ENCODE measurements around the gene DAZL.

DAZL gene

DNA sequence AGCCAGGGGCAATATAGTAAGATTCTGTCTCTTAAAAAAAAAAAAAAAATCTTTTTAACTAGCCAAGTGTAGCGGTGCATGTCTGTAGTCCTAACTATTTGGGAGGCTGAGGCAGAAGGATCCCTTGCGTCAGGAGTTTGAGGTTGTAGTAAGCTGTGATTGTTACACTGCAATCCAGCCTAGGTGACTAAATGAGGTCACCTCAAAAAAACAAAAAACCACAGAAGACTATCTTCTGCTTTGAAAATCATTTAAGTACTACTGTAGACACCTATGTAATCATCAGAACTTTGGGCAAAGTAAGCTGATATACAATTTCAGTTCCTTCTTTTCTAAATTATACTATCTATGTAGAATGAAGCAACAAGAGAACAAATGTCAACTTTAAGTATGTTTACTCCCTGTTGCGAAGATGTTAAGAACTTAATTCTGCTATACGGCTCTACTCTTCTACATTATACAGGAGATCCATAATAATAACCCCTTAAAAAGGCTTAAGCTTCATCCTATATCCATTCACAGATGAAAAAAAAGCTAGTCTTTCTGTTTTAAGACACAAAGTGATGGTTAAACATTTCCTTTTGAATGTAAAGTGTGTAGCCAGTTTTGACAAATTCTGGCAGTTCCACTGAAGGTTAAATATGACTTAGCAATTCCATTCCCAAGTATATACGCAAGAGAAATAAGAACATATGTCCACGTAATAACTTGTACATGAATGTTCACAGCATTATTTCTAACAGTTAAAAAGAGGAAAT, 15.2 kb downstream of the DAZL start:
- no peak for DNase-seq

DNA sequence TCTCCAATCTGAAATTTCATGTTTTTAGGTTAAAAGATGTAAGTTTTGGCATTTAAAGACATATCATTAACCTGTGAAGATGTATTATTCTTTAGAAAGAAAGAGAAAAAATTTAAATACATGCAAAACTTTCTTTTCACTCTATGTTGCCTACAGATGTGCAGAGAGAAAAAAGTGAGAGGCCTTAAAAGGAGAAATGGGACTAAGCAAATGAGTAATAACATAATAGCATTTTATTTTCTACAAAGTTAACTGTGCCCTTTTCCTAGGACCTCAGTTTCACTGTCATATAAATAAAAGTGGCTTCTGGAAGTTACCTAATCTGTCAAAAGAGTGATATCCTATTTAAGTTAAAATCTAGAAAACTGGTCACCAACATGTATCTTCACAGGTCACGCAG, 16.1 kb downstream of the DAZL start:
- no peak for DNase-seq

DNA sequence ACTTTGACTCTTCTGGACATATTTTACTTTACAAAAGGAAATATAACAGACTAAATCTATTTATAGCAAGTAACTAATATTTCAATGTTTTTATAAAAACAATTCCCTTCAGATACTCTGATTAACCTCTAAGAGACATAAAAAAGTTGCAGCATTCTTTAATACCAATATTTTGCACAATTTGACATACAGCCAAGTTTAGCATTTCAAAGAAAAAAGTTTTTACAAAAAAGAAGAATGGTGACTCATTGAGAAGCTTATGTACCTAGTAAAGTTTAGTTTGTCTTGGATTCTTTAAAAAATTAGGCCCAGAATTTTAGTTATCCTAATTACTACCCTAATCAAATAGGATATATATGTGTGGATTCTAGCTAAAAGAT, 17.6 kb downstream of the DAZL start:
- DNase-seq = no peak

DNA sequence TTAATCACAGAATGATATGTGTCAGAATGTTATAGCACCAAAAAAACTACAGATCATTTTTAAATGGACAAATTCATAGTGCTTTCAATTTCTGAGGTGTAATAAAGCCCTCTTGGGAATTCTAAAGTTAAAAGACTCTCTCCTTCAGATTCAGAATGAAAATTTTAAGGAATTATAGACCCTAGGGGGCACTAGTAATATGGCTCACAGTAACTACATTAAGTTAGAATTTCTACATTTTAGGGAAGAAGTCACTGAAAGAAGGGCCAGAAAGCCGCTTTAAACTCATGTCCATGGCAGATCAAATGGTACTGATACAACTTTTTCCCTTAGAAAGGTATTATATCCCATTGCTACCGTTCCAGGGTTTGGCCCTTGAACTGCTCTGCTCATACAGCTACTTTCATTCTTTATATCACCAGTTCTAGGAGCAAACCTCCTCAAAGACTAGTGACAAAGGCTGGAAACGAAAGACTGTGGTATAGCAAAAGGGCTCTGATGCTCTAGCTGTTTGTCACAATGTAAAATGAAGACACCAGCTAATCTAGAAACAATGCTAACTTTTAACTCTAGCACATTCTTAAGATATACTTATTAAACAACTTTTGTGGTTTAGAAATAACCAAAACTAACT, 18.1 kb downstream of the DAZL start:
- no peak for DNase-seq

DNA sequence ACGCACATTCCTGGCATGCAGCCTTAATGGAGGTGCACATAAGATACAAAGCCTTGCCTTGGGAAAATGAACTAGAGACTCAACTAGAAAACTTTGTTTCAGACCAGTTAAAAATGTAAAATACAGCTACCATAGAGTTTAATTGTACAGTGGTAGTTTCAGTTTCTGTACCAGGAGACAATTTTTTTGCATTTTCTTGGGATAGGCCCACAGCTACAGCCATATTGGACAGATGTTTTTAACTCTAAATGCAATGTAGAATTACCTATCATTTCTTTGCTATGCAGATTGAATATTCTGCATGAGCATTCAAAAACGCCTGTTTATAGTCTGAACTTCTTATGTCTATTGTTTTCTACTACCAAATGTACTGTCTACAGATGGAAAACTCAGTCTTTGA, 20.3 kb downstream of the DAZL start:
- DNase-seq = no peak

DNA sequence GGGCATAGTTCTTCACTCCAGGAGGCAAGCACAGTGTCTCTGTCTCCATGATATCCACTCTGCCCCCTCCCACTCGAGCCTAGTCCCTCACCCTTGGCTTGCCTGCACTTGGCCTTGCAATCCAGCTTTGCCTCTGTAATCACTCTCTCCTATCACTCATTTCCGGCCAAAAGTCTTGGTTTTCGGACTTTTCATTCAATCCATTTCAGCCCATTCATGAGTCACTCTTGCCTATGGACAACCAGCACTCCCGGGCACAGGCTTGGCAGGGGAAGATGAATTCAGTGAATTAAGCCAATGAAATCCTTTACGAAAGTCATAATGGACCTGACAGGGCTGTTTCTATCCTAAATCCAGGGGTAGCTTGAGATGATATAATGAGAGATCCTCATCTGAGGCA, 21.7 kb downstream of the DAZL start:
- no peak for DNase-seq

DNA sequence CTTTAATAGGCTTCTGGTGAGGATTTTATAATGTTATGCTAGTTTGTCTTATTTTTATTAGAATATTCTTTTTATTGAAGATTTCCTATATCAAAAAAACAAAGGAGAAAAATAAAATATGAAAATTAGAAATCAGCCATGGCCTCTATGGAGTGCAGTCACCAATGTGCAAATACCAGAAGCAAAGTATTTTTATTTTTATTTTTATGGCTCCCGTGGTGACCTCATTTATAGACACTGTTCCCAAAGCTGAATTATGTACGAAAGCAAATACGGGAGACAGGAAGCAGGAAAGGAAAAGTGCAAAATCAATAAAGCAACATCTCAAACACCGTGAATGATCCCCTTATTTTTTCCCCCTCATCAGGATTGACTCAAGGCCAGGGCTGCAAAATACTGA, 35.1 kb downstream of the DAZL start:
- DNase-seq = no peak

DNA sequence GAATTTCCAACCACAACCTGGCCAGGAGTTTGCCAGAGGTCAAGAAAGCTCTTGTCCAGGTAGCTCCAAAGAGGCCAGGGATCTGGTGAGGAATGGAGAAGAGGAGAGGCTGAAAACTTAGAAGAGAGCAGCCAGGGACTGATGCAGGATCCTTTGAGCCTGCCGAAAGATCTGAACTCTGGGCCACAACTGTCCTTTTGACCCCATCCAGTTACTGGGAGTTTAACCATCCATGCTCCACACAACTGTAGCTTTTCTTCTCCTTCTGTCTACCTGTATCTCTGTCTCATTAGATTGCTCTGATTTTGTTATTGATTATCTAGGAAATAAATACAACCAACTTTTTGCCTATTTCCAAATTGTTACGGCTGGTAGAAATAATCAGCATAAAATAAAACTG, 36.7 kb downstream of the DAZL start:
- DNase-seq = no peak

DNA sequence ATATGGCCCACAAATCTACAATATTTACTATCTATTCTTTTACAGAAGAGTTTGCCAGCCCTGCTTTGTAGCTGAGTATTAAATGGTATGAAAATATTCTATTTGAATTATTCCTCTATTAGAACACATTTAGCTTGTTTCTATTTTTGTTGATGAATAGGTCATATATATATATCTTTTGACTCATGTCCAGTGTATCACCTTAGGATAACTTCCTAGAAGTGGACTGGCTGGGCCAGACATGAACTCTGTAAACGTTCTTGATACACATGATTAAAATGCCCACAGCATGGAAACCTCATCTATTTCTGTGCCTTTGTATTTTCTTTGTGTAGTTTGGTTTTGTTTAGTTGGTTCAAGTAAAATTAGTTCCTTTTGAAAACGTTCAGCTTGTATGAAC, 37.1 kb downstream of the DAZL start:
- no peak for DNase-seq

DNA sequence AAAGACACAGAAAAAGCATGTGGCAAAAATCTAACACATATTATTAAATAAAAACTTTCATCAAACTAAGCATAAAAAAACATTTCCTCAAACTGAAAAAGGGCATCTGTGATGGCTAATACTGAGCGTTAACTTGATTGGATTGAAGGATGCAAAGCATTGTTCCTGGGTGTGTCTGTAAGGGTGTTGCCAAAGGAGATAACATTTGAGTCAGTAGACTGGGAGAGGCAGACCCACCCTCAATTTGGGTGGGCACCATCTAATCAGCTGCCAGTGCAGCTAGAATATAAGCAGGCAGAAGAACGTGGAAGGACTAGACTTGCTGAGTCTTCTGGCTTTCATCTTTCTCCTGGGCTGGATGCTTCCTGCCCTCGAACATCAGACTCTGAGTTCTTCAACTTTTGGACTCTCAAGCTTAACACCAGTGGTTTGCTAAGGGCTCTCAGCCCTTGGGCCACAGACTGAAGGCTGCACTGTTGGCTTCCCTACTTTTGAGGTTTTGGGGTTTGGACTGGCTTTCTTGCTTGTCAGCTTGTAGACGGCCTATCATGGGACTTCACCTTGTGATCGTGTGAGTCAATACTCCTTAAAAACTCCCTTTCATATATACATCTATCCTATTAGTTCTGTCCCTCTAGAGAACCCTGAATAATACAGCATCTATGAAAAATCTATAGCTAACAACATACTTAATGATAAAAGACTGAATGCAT, 45.4 kb downstream of the DAZL start:
- DNase-seq = no peak

DNA sequence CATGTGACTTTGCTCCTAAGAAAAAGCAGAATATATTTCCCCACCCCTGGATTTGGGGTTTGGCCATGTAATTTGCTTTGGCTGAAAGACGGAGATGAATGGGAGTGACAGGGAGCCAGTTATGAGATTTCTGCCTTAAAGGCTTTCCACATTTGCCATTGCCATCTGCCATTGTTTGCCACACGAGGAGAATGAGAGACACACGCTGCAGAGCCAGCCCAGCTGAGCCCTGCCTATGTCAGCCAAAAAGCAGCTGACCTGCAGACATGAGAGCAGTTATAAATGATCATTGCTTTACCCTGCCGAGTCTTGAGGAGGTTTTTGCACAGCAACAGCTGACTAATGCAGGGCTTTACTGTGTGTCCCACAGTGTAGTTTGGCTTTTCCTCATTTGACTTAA, 51.1 kb downstream of the DAZL start:
- no peak for DNase-seq

DNA sequence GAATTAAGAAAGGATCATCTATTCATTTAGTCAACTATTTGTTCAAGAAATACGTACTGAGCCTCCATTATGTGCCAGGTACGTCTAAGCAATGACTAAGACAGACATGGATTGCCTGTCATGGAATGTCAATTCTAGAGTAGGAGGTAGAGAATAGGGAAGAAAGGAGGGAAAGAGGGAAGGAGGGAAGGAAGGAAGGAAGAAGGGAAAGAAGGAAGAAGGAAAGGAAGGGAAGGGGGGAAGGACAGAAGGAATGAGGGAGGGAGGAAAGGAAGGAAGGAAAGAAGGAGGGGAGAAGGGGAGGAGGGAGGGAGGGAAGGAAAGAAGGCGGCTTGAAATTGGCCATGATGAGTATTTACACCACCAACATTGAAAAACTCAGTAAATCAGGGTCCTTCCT, 52.5 kb downstream of the DAZL start:
- no peak for DNase-seq

DNA sequence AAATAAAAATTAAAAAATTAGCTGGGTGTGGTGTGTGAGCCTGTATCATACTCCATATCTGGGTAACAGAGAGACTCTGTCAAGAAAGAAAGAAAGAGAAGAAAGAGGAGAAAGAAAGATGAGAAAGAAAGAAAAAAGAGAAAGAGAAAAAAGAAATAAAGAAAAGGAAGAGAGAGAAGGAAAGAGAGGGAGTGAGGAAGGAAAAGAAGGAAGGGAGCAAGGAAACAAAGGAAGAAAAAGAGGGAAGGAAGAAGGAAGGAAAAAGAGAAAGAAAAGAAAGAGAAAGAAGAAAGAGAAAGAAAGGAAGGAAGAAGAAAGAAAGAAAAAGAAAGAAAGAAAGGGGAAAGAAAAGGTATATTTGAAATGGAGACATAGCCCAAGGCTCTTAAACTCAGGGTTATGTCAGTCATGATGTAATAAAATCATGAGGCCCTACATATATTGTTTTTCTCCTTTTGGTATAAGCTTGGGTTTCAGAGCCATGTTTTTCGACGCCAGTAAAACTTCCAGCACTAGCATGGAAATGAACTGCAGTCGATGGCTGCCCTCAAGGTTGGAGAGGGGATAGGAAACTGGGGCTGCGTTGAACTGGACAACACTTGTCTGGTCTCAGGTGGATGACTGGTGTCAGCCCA, 53.8 kb downstream of the DAZL start:
- no peak for DNase-seq

DNA sequence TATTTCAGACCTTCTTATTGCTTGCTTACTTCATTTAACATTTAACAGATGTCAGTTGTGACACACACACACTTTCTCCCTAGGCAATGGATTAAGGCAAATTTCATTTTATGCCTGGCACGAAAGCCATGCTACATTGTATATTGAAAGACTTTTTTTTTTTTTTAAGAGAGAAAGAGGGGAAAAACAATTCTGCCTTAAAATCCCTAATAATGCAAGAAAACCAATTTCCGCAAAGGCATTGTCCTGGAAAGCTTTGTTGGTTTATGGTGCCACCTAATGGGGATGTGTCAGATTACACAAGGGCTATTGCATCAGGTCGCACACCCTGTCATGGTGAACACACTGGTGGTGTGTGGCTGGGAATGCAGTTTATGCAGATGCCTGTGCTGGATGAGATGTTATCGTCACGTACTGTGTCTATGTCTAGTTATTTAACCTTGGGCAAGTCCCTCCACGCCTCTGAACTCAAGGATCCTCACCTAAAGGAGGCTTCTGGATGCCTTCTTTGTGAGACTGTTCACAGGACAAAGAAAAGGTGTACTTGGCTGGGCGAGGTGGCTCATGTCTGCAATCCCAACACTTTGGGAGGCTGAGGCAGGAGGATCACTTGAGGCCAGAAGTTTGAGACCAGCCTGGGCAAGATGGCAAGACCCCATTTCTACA, 54.4 kb downstream of the DAZL start:
- peak; percentile 45 to 82 (median 63) for DNase-seq

DNA sequence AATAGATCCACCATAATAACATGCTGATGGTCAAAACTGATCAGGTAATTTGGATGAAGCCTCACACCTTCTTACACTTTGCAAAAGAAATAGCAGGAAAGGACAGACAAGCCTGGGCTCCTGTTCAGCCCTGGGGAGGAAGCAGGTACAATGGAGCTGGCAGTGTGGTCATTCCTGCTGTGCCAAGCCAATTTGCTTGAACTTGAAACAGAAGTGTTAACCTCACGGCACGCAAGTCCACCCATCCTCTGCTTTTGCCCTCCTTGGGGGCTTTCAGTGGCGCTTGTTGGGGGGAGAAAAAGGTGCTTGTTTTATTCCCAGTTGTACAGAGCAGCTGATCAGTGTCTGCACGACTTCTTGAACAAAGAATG, 54.9 kb downstream of the DAZL start:
- no peak for DNase-seq

DNA sequence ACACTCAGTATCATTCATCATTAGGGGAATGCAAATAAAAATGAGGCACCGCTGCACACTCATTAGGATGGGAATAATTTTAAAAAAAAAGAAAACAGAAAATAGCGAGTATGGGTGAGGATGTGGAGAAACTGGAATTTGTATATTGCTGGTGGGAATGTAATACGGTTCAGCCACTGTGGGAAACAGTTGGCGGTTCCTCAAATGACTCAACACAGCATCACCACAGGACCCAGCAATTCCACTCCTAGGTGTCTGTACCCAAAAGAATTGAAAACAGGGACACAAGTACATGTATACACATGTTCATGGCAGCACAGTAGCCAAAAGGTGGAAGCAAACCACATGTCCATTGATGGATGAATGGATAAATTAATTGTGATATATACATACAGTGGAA, 56.5 kb downstream of the DAZL start:
- DNase-seq = no peak

DNA sequence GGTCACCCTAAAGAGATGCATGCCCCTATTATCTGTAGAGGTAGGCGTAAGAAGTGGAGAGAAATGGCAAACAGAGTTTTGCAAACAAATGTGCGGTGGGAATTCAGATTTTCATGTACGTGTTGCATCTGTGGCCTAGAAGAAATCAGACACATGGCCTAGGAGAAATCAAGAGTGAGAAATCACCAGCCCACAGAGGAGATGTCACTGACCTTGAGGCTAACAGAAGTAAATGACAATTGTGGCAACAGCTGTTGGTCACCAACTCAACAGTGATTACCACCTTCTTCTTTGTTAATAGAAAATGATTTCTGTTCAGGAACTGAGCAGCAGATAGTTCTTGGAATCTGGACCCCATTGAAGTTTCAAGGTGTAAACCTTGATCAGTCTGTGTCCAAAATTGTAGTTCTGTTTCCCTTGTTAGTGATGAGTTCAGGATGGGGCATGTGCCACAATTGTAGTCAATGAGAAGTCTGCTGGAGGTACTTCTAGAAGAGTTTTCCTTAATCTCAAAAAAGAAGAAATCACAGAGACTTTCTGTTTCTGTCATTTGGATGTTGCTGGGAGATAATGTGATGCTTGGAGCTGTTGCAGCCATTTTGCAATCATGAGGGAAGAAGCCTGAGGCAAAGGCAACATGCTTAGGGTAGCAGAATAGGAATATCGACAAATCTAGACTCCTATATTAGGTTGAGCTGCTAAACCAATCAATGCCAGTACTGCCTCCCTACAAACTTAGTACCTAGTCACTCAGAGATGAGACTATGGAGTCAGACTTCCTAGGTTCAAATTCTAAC, 57.5 kb downstream of the DAZL start:
- no peak for DNase-seq

DNA sequence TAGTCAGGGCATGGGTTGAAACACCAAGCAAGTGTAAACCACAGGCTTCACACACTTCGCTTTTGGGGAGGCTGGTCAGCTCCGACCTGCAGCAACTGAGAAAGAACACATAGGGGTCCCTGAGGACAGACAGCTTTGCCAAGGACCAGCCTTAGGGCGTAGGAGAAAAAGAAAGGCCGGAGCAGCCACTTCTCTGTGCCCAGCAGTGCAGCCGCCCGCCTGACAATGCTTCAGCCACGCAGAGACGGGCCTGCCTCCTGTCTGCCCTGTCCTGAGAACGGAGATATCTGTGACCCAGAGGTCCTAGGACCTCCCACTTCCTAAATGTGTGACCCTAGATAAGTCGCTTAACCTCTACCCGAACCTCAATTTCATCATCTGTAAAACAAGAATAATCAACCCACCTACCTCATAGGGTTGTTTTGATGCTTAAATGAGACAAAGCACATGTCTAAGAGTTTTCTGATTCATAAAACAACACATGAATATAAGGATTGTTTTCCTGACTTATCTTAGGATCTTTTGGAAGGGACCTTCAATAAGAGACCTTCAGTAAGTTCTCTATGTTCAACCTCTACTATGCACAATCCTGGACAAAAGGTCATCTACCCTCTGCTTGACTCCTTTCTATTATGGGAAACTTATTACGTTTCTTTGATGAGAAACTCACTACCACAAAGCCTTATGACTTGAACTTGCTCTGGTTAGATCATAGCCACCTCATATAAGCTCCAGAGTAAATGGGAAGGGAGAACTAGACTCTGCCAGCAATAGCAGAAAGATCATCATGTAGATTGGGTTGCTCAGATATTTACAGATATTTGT, 58.8 kb downstream of the DAZL start:
- no peak for DNase-seq

DNA sequence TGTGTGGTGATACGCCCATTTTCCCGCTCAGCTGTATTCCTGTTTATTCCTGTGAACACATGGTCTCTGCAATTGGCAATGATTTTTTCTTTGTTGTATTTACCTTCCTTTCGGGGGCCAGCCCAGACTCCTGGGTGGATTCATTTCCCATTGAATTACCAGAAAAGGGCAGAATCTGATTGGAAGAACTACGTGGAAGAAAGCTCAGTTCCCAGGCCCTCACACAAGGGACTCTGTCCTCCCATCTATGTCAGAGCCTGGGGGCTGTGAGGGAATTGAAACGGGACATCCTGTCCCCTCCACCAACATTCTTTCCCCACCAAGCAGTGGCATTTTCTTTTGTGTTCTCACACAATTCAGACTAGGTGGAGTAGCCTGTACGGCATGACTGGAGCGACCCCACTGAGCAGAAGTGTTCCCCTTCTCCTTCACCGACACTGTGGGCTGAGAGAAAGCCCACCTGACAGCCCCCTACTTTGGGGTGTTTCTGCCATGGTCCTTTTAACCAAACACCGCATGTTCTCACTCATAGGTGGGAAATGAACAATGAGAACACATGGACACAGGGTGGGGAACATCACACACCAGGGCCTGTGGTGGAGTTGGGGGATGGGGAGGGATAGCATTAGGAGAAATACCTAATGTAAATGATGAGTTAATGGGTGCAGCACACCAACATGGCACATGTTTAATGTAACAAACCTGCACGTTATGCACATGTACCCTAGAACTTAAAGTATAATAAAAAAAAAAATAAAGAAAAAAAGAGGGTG, 59.6 kb downstream of the DAZL start:
- no peak for DNase-seq

DNA sequence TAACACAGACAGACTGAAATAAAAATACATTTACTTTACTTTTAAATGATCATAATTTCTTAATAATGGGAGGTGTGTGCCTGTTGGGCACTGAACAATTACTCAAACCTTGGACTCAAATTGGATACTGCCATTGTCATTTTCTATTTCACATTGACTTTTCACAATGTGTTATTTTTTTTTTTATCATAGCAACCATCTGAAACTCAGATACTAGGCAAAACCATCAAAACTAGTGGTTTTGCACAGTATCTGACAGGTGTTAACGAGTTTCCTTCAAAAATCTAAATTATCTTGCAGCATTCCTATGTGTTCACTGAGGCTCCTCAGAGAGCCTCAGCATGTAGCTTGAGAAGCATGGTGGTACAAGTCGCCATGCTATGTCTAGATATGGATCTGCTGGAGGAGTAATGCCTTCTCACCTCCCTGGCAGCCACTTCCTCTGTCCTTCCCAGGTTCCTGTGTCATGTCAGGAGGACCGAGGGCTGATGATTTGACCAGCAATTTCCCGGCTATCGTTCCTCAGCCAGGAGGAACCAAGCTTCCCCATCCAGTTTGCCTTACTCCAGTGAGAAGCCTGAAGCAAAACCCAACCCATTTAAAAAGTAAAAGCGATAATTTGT, 61.9 kb downstream of the DAZL start:
- no peak for DNase-seq
